Stomach (tissue), 4 donors: ENCODE measurements around the gene FRMD4B.

Source experiments
- CTCF ChIP-seq, 7 experiments: fragments of 450-650 bp in 4 of 7; fragments of 200-600 bp in 3 of 7; sonication (generic) in 3 of 7; IDR thresholded peaks; one replicate each; pipeline ENCODE4 v1.5.1; 2016 to 2019; ENCODE audit warnings: antibody characterized with exemption in 7 of 7, control low read depth in 2 of 7, mild to moderate bottlenecking in 1 of 7
- EP300 ChIP-seq: sonication (generic); formaldehyde crosslinking; IDR thresholded peaks from one replicate; pipeline ENCODE4 v1.6.1; 2017; ENCODE audit warnings: antibody characterized with exemption

GRCh38 chr3:69357196-69357595, 28.7 kb downstream of the FRMD4B start:
- TF ChIP-seq CTCF (IDR thresholded peaks at IDR 0.05) (no peak), EP300 (no peak)
